Measurements from ENCODE around the gene NHS. TPM values are rescaled to one million over a fixed set of nuclear protein-coding genes. Genes with fewer than 3 reads are reported as not detected.
A peak's percentile ranks its signal among the peaks of the same experiment; 100 is the strongest.

NHS gene
- polyA plus RNA-seq (ENCODE audit: insufficient read length in 10 of 10): 1 to 10 TPM; 1.4 to 2.7 (median 2.2) TPM
- long read RNA-seq, donor 1: 0 reads
- long read RNA-seq, donor 2: 0 reads
- long read RNA-seq, donor 3: 0 reads
- long read RNA-seq, donor 4: 0 reads
- long read RNA-seq, donor 5: 0 reads
- long read RNA-seq, donor 6: 0 reads
- long read RNA-seq, donor 7, partial matches to known transcripts: 6 of 6 reads
- long read RNA-seq, donor 7, other reads (novel, unspliced or antisense): 0 of 6 reads
- long read RNA-seq, donor 8: 0 reads
- long read RNA-seq, donor 9: 0 reads

DNA sequence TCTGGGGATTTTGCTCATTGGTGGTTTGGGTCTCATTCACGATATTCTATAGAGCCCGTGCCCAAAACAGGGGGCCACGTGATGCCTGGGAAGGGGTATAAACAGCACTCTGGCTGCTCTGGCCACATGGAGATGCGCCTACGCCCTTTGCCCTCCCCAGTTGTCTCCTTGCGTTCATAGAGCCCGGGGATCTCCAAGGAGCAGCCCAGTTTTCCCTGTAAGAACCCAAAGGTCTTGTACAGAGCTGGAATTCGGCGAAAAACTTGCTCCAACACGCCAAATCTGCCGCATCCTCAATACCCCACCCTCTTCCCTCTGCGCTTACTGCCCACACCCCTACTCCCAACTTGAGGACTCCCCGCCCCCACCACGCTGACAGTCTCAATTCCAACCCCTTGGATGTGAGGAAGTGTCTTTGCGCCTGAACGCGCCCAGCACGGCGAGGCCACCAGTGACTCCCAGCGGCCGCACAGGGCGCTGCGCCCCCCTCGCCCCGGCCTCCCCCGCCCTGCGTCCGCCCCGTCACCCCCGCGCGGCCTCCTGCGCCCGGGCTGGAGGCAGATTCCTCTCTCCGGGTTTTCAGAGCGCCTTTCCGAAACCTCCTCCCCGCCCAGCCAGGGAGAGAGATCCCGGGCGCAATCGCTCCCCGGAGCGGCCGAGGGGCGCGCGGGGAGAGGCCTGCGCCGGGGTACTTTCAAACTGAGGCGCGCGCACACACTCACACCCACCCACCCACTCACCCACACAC, at the start of gene NHS:
Gene NHS, plus strand, starts transcription at position 582 of the 748 bp plus-strand sequence. CDS start 558 bp downstream, outside the sequence.
- DNase-seq: peak; percentile 58 to 85 (median 68)

DNA sequence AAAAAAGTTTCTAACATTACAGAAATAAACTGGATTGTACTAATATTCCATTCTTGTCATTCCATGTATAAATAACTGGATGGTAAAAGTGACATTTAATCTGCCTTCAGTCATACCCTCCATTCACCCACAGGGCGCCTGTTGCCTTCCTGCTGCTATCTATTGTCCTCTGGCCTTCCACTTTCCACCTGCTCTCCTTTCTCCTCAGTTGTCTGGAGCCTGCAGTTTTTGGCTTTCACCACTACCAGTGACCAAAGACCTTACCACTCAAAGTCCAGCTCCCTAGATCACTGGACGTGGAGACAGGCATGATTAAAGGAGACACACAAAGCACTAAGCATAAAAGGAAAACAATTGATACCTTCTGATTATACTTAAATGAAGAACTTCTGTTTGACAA, 46.2 kb upstream of the NHS start:
- no peak for DNase-seq

DNA sequence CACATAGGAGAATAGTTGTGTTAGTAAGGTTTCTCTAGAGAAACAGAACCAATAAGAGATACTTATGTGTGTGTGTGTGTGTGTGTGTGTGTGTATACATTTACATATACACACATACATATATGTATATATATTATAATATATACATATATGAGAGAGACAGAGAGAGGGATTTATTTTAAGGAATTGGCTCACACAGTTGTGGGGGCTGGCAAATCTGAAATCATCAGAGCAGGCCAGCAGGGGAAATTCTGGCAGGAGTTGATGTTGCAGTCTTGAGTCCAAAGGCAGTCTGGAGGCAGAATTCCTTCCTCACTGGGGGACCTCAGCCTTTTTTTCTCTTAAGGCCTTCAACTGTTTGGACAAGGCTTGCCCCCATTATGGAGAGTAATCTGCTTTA, 38.6 kb upstream of the NHS start:
- peak in 1 of 3 donors; percentile 22 for DNase-seq

DNA sequence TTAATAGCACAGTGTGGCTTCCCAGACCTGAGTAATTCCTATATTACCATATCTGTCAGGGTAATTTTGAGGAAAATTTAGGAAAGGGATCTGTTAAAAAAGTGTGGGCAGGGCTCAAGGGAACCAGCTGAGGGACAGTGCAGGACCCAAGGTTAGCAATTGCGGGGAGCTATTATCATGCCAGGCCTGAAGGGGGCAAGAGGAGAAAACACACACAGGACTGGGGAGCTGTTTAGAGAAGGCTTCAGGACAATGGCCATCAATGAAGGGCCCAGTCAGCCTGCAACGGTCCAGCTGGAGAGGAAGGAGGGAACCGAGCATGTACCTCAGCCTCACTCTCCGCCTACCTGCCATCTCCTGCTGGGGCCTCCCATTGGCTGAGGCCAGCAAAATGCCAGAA, 19.0 kb upstream of the NHS start:
- no peak for DNase-seq

DNA sequence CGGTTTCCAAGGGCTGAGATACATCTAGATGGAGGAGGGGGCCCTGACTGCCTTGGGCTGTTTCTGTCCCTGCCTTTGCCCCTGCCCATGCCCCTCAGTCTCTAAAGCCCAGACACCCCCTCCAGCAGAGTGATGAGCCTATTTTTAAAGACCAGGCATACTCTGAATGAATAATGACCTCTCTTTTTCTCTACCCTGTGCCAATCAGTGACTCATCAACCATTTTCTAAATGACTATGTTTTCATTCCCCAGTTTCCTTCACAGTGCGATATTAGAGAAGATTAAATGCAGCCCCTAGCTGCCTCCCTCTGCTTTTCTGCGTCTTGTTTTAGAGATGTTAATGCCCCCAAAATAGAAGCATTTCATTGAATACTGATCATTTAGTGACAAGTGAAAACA, 15.5 kb upstream of the NHS start:
- no peak for DNase-seq

DNA sequence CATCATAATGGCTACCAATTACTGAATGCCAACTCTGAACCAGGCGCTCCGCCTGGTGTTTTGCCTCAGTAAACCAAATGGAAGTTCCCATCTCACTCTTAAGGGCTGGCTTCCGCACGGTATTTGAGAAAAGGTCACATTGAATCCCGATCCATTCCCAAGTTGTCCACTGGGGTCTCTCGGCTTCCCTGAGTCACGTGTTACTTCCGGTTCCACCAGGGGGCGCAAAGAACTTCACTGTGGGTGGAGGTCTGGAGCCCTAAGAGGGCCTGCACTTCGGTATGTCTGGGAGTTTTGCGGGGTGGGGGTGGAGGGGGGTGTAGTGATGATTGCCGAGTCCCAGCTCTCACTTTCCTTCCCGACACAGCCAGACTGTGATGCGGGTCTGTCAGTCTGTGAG, 13.4 kb upstream of the NHS start:
- DNase-seq: no peak

DNA sequence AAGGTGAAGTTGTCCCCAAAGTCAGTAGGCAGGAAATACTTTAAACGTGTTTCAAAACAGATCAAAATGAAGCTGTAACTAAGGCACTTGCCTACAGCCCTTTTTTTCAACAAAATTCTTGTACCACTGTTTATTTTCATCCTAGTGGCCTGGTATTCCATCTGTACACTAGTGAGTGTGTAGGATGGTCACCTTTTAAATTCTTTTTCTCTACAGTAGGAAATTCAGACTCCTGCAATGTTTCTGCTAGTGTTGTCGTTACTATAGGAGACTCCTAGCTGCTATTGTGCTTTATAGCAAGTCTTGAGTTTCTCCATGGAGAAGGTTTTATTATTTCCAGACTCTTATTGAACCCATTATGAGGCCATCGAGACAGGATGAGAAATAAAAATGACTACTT, 7.0 kb upstream of the NHS start:
- peak in 1 of 3 donors; percentile 10 for DNase-seq

DNA sequence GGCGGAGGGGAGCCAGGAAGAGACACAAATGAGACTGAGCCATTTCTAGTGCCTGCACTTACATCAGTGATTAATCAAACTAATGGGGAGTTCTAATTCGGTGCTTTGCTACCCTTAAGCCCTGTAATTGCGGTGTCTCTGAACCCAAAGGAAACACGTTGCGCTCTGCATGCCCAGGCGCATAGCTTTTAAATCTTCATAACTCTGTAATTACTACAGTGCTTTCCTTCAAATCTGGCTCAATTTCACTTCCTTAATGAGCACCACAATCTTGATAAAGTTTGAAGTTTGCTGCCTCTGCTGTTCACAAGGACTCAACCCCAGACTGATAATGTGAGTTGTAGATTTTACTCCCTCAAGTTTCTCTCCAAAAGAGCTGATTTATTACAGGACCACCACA, 5.7 kb upstream of the NHS start:
- no peak for DNase-seq

DNA sequence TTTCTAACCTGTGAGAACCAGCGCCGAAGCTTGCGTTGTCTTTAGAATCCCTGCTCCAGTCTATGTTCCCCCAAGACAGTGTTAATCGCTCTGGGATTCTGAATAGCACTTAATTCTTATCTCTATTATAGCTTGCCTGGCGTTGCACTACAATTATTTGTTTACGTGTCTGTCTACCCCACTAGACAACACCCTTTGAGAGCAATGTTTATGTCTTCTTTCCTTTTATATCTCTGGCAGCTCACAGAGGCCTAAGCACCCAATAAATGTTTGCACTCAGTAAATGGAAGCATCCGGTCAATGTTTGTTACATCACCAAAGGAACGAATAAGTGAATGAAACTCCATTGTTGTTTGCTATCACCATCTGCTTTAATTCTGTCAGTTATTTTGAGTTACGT, 4.8 kb upstream of the NHS start:
- no peak for DNase-seq

DNA sequence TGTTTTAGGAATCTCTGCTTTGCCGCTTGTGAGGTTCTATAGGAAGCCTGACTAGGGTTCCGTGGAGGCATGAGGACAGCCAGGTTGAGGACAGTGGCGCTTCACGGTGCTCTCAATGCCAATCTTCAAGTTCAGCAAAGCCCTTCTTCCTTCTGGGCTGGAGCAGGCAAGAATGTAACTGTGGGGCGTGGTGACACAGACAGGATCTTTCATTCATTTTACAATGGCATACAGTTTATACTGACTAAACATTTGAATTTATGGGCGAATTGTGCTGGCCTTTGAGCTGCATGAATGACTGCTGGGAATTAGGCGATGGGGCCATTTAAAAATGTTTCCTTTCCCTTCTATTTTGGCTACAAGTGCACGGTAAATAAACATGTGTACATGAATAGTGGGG, 2.9 kb upstream of the NHS start:
- DNase-seq: no peak

DNA sequence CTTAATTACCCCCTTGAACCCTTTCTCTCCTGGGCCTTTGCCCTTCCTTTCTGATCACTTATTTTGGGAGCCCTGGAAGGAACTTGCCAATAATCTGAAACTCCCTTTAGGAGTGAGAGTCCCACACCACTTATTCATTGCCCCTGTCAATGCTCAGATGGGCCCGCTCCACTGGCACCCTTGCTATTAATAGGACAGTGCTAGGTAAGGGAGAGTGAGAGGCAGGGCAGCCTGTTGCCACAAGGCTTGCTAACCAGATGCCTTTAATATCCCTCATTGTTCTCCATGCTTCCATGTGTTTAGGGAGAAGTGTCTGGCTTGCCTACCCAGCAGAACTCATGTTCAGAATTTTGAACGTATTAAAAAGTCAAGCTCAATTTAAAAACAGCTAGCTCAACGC, 1.7 kb upstream of the NHS start:
- DNase-seq: no peak

DNA sequence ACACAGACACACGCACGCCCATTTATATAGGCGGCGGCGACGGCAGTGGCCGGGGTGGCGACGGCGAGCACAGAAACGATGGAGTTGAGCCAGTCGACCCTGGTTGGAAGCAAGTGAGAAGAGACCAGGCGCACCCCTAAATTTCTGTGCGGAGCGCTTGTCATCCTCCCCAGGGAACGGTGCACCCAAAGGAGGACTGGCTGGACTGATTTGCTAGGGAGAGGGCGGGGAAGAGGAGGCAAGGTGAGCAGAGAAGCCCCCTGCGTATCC, 302 bp downstream of the NHS start:
- DNase-seq: no peak

DNA sequence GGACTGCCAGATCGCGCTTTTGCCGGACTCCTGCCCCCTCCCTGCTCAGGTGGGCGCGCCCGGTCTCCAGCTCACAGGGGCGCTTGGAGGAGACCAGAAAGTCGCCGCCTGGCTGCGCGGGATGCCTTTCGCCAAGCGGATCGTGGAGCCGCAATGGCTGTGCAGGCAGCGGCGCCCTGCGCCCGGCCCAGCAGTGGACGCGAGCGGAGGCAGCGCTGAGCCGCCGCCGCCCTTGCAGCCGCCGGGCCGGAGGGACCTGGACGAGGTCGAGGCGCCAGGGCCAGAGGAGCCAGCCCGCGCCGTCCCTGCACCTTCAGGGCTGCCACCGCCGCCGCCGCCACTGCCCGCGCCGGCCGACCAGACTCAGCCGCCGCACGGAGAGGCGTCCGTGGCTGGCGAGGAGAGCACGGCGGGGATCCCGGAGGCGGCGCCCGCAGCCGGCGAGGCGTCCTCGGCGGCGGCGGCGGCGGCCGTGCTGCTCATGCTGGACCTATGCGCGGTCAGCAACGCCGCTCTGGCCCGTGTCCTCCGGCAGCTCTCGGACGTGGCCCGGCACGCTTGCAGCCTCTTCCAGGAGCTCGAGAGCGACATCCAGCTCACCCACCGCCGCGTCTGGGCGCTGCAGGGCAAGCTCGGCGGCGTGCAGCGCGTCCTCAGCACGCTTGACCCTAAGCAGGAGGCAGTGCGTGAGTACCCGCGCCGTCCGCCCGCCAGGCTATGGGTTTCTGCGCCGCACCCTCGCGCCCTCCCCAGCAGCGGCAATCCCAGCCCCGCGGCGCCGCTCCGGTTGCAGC, 834 bp downstream of the NHS start:
- peak in 2 of 3 donors; percentile 16 to 61 for DNase-seq

DNA sequence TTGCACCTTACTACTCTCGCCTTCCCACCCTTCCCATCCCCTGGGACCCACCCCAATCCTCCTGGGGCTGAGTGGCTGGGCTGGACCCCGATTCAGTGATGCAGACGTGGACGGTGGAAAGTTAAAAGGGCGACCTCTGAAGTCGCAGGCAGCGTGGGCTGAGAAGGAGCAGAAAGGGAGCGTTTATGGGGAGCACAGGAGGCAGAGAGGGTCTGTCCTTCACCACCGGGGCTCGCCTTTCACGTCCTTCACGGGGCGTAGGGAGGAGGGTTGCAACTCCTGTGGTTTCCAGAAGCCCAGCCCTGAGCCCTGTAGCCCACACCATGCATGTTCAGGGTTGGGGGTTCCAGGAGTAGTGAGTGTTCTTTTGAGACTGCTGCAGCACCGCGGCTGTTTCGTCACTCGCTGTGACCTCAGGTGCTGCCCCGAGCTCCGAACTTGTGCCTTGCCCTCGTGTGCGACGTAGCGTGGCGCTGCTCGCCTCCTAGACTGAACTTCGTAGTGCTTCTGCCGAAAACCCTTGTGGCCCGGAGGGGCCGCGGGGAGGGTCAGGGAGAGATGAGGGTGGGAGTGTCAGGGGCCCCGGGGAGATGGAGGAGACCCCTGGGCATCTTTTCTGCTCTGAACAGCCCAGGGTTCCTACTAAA, 1.6 kb downstream of the NHS start:
- DNase-seq: peak in 1 of 3 donors; percentile 42

DNA sequence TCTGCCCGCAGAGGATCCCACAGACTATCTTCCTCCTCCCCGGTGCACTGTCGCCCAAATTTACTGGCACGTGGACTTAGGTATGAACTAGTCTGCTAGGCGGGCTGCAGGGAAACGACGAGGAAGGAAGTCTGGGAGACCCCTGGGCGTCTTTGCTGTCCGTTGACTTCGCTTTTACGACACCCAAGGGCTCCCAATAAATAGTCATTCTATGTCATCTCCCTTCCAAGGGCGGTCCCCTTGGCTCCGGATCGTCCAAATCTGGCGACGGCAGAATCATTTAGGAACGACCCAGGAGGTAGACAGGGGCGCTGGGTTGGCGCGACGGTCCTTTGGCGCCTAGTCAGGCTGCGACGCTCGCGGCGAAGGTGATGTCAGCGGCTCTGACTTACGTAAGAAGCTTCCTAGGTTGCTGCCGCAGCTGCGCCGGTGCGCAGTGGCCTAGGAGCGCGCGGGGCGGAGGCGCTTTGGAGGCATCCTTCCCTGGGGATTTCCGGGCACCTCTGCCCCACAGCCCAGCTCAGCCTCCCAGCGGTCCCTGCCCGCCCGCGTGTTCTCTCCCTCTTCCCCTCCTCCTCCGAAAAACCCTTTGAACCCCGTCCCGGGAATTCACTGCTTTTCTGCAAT, 2.2 kb downstream of the NHS start:
- DNase-seq: peak in 2 of 3 donors; percentile 44 to 65

DNA sequence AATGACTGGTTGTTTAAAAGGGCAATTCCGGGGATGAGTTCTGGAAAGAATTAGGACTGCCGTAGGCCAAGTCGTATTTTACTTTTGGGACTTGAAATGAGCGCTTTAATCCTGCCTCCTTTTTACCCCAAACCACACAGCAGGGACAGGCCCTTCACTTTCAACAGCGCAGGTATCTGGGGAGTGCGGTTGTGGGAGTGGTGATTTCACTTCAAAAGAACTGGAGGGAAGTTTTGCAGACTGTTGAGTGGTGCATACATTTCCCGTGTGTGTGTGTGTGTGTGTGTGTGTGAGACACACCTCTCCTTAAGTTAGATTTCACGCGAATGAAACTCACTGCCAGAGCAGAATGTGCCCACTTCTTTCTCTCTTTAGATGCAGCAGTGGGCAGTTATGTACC, 2.8 kb downstream of the NHS start:
- DNase-seq: no peak

DNA sequence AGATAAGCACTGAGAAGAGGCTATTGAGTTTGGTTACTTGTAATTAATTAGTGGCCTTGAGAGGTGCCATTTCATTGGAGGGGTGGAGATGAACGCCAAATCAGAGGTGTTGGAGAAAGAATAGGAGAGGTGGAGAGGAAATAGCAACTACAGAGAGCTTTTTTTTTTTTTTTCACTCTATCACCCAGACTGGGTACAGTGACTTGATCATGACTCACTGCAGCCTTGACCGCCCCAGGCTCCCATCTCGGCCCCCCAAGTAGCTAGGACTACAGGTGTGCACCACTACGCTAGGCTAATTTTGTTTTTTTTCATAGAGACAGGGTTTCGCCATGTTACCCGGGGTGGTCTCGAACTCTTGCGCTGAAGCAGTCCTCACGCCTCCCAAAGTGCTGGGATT, 5.2 kb downstream of the NHS start:
- DNase-seq: no peak

DNA sequence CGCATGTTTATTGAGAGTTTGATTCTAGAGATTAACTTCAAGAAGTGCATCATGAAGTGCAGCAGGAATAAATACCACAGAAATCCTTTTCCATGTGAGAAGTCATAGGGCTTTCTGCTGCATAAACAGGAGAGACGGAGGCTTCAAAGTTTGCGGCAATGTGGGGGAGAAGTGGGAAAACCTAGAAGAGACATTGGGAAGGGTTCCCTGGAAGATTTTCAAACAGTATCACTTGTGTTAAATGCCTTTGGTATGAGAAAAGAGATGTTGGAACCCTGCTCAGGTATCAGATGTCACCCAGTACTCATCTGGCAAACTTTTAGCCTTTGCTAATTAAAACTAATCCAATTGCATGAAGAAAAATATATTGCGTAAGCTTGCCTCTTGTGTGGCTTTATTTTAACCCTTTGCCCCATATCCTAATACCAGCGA, 15.4 kb downstream of the NHS start:
- no peak for DNase-seq

DNA sequence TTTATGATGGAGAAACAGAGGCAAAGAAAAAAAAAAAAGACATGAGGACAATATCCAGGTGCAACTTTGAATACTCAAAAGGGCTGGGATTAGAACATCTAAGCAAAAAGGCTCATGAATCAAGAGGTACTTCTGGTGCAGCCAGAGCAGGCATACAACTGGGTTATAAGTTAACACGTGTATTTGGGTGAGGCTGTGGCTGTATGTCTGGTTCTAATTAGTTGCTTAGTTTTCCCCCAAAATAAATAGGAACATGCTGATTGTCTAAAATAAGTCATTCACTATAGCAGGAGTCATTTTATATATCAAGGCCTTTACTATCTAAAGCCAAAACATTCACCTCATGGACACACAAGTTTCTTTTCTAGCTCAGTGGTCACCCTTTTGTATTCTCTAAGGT, 20.2 kb downstream of the NHS start:
- no peak for DNase-seq

DNA sequence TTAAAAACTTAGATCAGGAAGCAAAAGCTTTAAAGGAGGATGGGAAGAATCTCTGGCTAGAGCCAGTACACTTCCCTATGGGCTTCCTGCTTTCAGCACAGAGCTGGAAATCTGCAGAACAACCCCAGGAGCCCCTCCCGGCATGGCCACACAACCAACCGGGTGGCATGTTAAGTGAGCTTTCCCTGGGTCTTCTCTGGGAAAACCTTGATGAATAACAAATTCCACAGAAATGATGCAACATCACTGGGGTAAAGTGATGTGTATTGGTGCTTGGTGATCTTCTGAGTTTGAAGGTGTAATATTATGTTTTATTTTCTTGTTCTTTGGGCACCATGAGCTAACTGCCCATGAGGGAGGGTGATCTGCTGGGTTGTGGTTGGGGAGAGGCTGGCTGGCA, 22.1 kb downstream of the NHS start:
- DNase-seq: no peak

DNA sequence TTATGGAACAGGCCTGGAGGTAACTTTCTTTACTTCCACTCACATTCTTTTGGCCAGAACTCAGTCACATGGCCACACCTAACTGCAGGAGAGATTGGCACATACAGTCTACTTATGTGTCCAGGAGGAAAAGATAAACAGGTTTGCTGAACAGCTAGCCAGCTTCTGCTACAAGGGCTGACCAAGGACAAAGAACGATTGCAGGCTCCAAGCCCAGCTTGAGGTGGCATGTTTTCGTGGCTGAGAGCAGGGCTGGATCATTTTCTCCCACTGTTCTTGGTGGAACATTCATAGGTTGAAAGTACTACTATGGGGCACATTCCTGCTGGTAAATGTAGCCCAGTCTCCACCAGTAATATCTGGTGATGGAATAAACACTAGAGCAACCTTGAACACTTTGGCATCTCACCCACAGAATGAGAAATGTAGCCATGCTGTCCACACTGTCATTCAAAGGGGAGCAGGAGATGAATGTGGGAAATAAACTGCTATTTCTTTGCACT, 28.2 kb downstream of the NHS start:
- DNase-seq: no peak

DNA sequence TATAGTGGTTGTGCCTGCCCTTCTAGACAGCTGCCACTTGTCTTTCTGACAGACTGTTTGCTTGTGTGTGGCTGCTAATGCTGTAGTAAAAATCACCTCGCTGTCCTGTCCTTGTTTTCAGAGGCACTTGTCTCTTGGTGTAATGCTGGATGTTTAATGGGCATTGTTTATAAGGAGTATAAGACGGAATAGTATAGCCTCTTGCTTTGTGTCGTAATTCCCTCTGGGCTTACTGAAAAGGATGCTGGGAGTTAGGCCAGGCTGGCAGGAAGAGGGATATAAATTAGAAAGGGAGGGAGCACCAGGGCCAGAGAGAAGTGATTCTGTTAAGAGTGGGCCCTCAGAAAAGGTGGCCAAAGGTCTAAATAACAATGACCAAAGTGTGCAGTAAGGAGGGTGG, 29.0 kb downstream of the NHS start:
- no peak for DNase-seq

Data from muscle of back (tissue), 13 donors.